Heart left ventricle (tissue), 16 donors: ENCODE measurements around the gene ACSS1. TPM values are rescaled to one million over a fixed set of nuclear protein-coding genes. Genes with fewer than 3 reads are reported as not detected.

Source experiments
- ATAC-seq, 4 donors: fragments of 200-7000 bp; cut with Tn5 transposase; one replicate each; pipeline ENCODE4 v1.9.1; 2020 to 2022; ENCODE audit warnings: moderate library complexity in 4 of 4, mild to moderate bottlenecking in 3 of 4, moderate number of reproducible peaks in 1 of 4
- DNase-seq, 5 donors: peaks; one replicate each; pipeline ENCODE4 v3.0.0-alpha.2; 2020
- H3K27ac ChIP-seq, 12 donors: fragments of 200-600 bp; sonication (generic) in 4 of 12; one replicate each; pipeline versions ENCODE4 v1.5.0 to v1.8.0; 2016 to 2022; ENCODE audit warnings: mild to moderate bottlenecking in 2 of 12
- H3K27me3 ChIP-seq, 9 donors: fragments of 200-600 bp; sonication (generic) in 2 of 9; one replicate each; pipeline versions ENCODE4 v1.5.1 to v1.8.0; 2016 to 2022; ENCODE audit warnings: mild to moderate bottlenecking in 3 of 9
- H3K36me3 ChIP-seq, 9 donors: fragments of 200-600 bp; sonication (generic) in 2 of 9; one replicate each; pipeline versions ENCODE4 v1.5.0 to v1.8.0; 2018 to 2022; ENCODE audit warnings: mild to moderate bottlenecking in 2 of 9
- H3K4me1 ChIP-seq, 12 donors: fragments of 200-600 bp; sonication (generic) in 4 of 12; one replicate each; pipeline versions ENCODE4 v1.5.0 to v1.8.0; 2016 to 2022; ENCODE audit warnings: mild to moderate bottlenecking in 3 of 12
- H3K4me3 ChIP-seq, 12 donors: fragments of 200-600 bp; sonication (generic) in 4 of 12; one replicate each; pipeline versions ENCODE4 v1.5.0 to v1.8.0; 2017 to 2022; ENCODE audit warnings: mild to moderate bottlenecking in 9 of 12, moderate library complexity in 4 of 12
- H3K9me3 ChIP-seq, 12 donors: fragments of 200-600 bp; sonication (generic) in 4 of 12; one replicate each; pipeline versions ENCODE4 v1.5.0 to v1.8.0; 2016 to 2022; ENCODE audit warnings: mild to moderate bottlenecking in 1 of 12
- POLR2A ChIP-seq, 2 donors: fragments of 450-650 bp; IDR thresholded peaks; one replicate each; pipeline ENCODE4 v1.6.1; 2017; ENCODE audit warnings: antibody characterized with exemption in 2 of 2, mild to moderate bottlenecking in 2 of 2, moderate library complexity in 2 of 2
- WGBS, 4 donors: extraction: QIAGEN DNeasy Blood & Tissue Kit in 2 of 4; methylation state at CpG; one replicate each; pipeline versions ENCODE4 v1.1.5 to v1.1.7; 2013 to 2018; 5-methylcytosine and 5-hydroxymethylcytosine counted together
- intact Hi-C, 10 donors: fragments of 100-400 bp; cut with DNase I; formaldehyde crosslinking; loops; one replicate each; pipeline versions ENCODE4 v1.11.1 to v1.14.2; 2022
- polyA plus RNA-seq, 2 donors: library from polyadenylated mRNA; stranded (reverse); fragments of 200-250 nt; gene quantifications; one replicate each; pipeline ENCODE4 v1.2.3, GENCODE V29; 2013
- total RNA-seq, 9 donors: library from RNA; depleted of rRNA in 2 of 9; stranded (reverse); fragments of >200 nt in 2 of 9; fragmentation: NEBNext Ultra II Directional in 3 of 9; extraction: Animal tissue kit (Norgen Biotek cat#: 25700) in 3 of 9; gene quantifications; one replicate each; pipeline versions ENCODE4 v1.1.0 to v1.2.4, GENCODE V29; 2016 to 2023
- TF ChIP-seq, protein P1 (sequence below), 12 donors: fragments of 200-600 bp; sonication (generic) in 4 of 12; IDR thresholded peaks; one replicate each; pipeline versions ENCODE4 v1.5.0 to v1.8.0; 2018 to 2022; ENCODE audit warnings: antibody characterized with exemption in 12 of 12, mild to moderate bottlenecking in 5 of 12
- donor health status: ischemic (EF 13 %, LVEDD 7.1; RV severe dilation, severe dysfunction).
- donor health status: healthy with polysubstance abuse.
- donor health status: DM: no; HTN: yes; CAD: no.
- donor health status: DM: no; HTN: no; CAD: no.
- donor health status: ischemic (EF 25% LVEDD 6.9; RV normal size, moderate dysfunction).
- donor health status: ischemic (EF 25% LVEDD 5.7; RV mildly dilated, moderate dysfunction).
- donor health status: healthy.
- donor health status: DM: yes; HTN: yes; CAD: no.
- donor health status: ischemic (EF 35%, LVEDD 5.7; RV mildly dilated, moderate dysfunction).
- donor health status: nonischemic (EF 11% LVEDD 7.7; RV severe dilation, severe dysfunction).
- donor health status: DM: yes; HTN: yes; CAD: no.
- donor health status: PGD.
- donor health status: ischemic (EF 29% LVEDD 5.4; RV normal size, mild dysfunction).
- donor health status: nonischemic (EF 23%, LVEDD 6.1; RV moderate dilation, normal function).

Gene ACSS1
- total and polyA plus RNA-seq, 11 donors = 43.5 to 177 (median 81.4) TPM

DNA sequence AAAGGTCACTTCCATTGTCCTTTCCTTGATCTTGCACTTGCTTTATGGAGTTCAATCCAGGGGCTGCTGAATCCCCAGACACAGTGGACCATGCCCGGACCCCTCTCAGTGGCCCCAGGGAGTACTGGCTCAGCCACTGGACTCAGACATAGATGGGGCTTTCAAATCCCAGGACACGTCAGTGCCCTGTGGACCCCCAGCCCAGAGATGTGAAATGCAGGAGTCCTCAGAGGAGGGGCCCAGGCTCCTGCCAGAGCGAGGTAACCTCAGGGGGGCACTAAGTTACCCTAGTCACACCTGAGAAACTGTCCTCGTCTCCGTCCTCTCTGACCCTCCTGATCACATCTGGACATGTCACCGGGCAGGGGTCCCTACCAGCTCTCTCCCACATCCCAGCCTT lies 46.7 kb downstream of the ACSS1 start:
- H3K9me3 ChIP-seq = no peaks in the 10 kb centered on the region
- H3K27ac ChIP-seq = peak overlapping the region in 1 of 12 donors; percentile 70
- peaks cover 0 to 48% (median 7%) of the 10 kb centered on the region in 12 donors for H3K4me1 ChIP-seq
- 92 to 97% (median 92%) methylated on average over 6 of the region's 6 CpGs for WGBS, 4 donors
- H3K27me3 ChIP-seq = no peaks in the 10 kb centered on the region
- H3K4me3 ChIP-seq = no peak overlapping the region
- TF ChIP-seq POLR2A (IDR thresholded peaks at IDR 0.05) = no peak
- TF ChIP-seq, protein P1, sequence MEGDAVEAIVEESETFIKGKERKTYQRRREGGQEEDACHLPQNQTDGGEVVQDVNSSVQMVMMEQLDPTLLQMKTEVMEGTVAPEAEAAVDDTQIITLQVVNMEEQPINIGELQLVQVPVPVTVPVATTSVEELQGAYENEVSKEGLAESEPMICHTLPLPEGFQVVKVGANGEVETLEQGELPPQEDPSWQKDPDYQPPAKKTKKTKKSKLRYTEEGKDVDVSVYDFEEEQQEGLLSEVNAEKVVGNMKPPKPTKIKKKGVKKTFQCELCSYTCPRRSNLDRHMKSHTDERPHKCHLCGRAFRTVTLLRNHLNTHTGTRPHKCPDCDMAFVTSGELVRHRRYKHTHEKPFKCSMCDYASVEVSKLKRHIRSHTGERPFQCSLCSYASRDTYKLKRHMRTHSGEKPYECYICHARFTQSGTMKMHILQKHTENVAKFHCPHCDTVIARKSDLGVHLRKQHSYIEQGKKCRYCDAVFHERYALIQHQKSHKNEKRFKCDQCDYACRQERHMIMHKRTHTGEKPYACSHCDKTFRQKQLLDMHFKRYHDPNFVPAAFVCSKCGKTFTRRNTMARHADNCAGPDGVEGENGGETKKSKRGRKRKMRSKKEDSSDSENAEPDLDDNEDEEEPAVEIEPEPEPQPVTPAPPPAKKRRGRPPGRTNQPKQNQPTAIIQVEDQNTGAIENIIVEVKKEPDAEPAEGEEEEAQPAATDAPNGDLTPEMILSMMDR (IDR thresholded peaks at IDR 0.05) = no peak
- intact Hi-C loops = loop anchor here in 1 of 10 donors (10.0 kb wide), 1 partner anchor 46 kb away; no protein-coding TSS in a partner anchor
- peak in 2 of 5 donors; percentile 2 to 12 for DNase-seq
- peaks cover 0 to 100% (median 92%) of the 10 kb centered on the region in 9 donors for H3K36me3 ChIP-seq
- no peak for ATAC-seq

DNA sequence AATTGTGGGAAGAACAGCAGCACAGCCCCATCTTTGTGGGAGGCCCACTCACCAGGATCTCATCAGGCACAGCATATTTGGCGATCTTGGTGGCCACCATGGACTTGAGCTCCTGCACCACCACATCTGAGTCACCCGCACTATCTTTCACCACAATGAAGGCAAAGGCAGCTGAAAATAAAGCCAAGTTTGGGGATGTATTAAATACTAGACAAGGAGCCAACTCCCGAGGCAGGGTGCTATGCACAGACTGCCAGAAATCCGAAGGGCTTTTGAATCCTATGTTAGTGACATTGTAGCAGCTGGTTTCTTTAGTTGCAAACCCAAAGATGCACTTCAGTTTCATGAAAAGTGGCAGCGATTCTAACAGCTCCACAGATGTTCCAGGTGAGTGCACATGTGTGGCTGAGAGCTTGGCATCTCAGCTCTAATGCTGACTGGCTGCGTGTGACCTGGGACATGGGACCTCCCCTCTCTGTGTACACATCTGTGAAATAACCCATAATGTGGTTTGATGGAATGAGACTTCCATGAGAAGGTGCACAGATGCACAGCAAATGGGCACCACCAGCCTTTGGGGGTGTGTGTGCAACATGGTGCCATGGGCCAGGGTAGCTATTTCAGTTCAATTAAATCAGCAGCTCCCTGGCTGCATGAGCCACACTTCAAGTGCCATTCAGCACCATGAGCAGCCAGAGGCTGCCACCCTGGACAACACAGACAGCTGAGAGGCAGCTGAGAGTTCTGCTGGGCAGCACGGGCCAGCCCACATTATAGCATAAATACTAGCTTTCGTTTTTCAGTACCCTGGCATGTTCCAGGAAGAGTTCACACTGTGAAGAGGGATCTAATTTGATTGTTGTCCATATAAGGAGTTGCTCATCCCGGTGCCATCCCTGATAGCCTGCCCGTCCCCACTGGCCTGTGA lies 48.5 kb downstream of the ACSS1 start:
- Histone ChIP-seq H3K9me3 (no peaks in the 10 kb centered on the region), H3K36me3 (peaks cover 0 to 98% (median 83%) of the 10 kb centered on the region in 9 donors), H3K27me3 (no peaks in the 10 kb centered on the region), H3K4me1 (peaks cover 0 to 61% (median 12%) of the 10 kb centered on the region in 12 donors), H3K27ac (peak overlapping the region; percentile 1 to 70 (median 48)), H3K4me3 (no peak overlapping the region)
- peak in 2 of 5 donors; percentile 29 to 52 for DNase-seq
- ATAC-seq = peak; percentile 59 to 77 (median 68)
- TF ChIP-seq, protein P1 (IDR thresholded peaks at IDR 0.05) = no peak
- no peak for TF ChIP-seq POLR2A (IDR thresholded peaks at IDR 0.05)
- intact Hi-C loops = loop anchor here in 1 of 10 donors (10.0 kb wide), 1 partner anchor 45 kb away; no protein-coding TSS in a partner anchor
- WGBS, 4 donors = 74 to 77% (median 75%) methylated on average over 10 of the region's 10 CpGs

DNA sequence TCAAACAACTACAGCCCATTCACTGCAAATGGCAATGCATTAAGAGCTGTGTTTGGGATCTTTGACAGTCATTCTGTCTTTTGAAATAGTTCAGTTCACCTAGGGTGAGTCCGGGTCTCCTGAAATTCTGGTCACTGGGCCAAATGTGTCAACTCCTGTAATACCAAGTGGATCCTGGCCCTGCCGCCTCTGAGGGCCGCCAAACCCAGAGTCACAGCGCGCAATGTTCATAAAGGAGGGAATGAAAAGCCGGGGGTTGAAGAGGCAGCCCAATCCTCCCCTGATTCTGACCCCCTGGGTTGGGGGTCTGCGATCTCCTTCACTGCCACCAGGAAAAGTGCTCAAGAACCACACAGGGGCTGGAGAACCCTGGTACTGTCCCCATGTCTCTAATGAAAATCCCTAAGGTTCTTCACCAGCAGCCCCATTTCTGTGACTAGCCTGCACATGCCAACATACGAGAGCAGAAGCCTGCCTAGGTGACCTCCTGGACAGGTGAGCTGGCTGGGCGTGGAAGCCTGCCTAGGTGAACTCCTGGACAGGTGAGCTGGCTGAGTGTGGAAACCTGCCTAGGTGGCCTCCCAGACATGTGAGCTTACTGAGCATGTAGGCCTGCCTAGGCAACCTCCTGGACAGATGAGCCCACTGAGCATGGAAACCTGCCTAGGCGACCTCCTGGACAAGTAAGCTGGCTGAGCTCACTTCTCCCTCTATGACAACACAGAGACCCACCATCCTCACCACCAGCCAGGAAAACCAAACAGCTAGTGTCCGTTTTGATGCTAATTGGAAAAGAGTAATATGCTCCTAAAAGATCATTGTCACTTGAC lies 49.3 kb downstream of the ACSS1 start:
- ATAC-seq (no peak), DNase-seq (peak in 1 of 5 donors; percentile 10)
- H3K27ac ChIP-seq = peak overlapping the region in 3 of 12 donors; percentile 21 to 70 (median 49)
- intact Hi-C loops = no loop called here
- TF ChIP-seq, protein P1 (IDR thresholded peaks at IDR 0.05) = no peak
- no peak for TF ChIP-seq POLR2A (IDR thresholded peaks at IDR 0.05)
- no peak overlapping the region for H3K4me3 ChIP-seq
- H3K4me1 ChIP-seq = peaks cover 0 to 63% (median 12%) of the 10 kb centered on the region in 12 donors
- H3K9me3 ChIP-seq = no peaks in the 10 kb centered on the region
- H3K27me3 ChIP-seq = no peaks in the 10 kb centered on the region
- H3K36me3 ChIP-seq = peaks cover 0 to 98% (median 75%) of the 10 kb centered on the region in 9 donors
- 81 to 90% (median 84%) methylated on average over 10 to 11 of the region's 11 CpGs for WGBS, 4 donors
